Gastrocnemius medialis (tissue), 4 donors: Measurements from ENCODE around the gene RHOF. TPM values are rescaled to one million over a fixed set of nuclear protein-coding genes. Genes with fewer than 3 reads are reported as not detected.

ENCODE experiments used
- ATAC-seq, 2 donors: fragments of 150-250 bp; one replicate each; pipeline ENCODE4 v1.9.1; 2016
- DNase-seq, 2 donors: peaks; one replicate each; pipeline ENCODE4 v3.0.0-alpha.2; 2019
- H3K27ac ChIP-seq, 4 donors: fragments of 200-600 bp; sonication (generic); 1 replicate in 1 of 4; 2 replicates in 3 of 4; pipeline ENCODE4 v1.5.1; 2016 to 2018; ENCODE audit warnings: mild to moderate bottlenecking in 2 of 4, moderate library complexity in 1 of 4
- H3K27me3 ChIP-seq, 3 donors: fragments of 200-600 bp; sonication (generic) in 2 of 3; 1 replicate in 1 of 3; 2 replicates in 2 of 3; pipeline versions ENCODE4 v1.5.1 to v1.6.0; 2016 to 2019; ENCODE audit warnings: mild to moderate bottlenecking in 1 of 3, moderate library complexity in 1 of 3
- H3K36me3 ChIP-seq, 2 donors: fragments of 200-600 bp; sonication (generic) in 1 of 2; one replicate each; pipeline ENCODE4 v1.5.1; 2017 to 2018
- H3K4me1 ChIP-seq, 2 donors: fragments of 200-600 bp; sonication (generic) in 1 of 2; one replicate each; pipeline ENCODE4 v1.5.1; 2016 to 2017; ENCODE audit warnings: mild to moderate bottlenecking in 2 of 2
- H3K4me3 ChIP-seq, 4 donors: fragments of 200-600 bp; sonication (generic) in 3 of 4; 1 replicate in 1 of 4; 2 replicates in 3 of 4; pipeline ENCODE4 v1.5.1; 2016 to 2019; ENCODE audit warnings: mild to moderate bottlenecking in 2 of 4
- H3K9me3 ChIP-seq, 3 donors: fragments of 200-600 bp; sonication (generic) in 2 of 3; 1 replicate in 1 of 3; 2 replicates in 2 of 3; pipeline ENCODE4 v1.5.1; 2016 to 2019
- POLR2A ChIP-seq, 2 donors: fragments of 450-650 bp; IDR thresholded peaks; one replicate each; pipeline ENCODE4 v1.6.1; 2017; ENCODE audit warnings: antibody characterized with exemption in 2 of 2, mild to moderate bottlenecking in 2 of 2, moderate library complexity in 2 of 2
- in situ Hi-C, 4 donors: fragments of 200-750 bp; cut with MboI; loops; one replicate each; pipeline versions ENCODE4 v1.15.0 to v1.8.0; 2017; ENCODE audit warnings: low sequenced_read_pairs in 4 of 4
- intact Hi-C: fragments of 100-400 bp; cut with DNase I; formaldehyde crosslinking; loops from one replicate; pipeline ENCODE4 v1.15.1; 2023; ENCODE audit warnings: low total_unique reads
- total RNA-seq, 4 donors: library from RNA; depleted of rRNA; stranded (reverse); fragments of >200 nt; gene quantifications; one replicate each; pipeline versions ENCODE4 v1.1.0 to v1.2.3, GENCODE V29; 2016
- TF ChIP-seq, protein P1 (sequence below), 5 experiments: fragments of 450-650 bp in 3 of 5; fragments of 200-600 bp in 2 of 5; sonication (generic) in 2 of 5; IDR thresholded peaks in 4 of 5; conservative IDR thresholded peaks in 1 of 5; 1 replicate in 4 of 5; 2 replicates in 1 of 5; pipeline ENCODE4 v1.5.1; 2016 to 2019; ENCODE audit warnings: antibody characterized with exemption in 5 of 5, mild to moderate bottlenecking in 3 of 5, moderate library complexity in 3 of 5

RHOF gene
- total RNA-seq, 4 donors from 2014 or later: 2.9 to 6.8 (median 4.1) TPM

GRCh38 chr12:121751034-121751433, 42.5 kb downstream of the RHOF start:
- no peaks in the 10 kb centered on the region for H3K27me3 ChIP-seq
- in situ Hi-C loops (no loop called here), intact Hi-C loops (no loop called here)
- DNase-seq: no peak
- peaks cover 19 to 23% of the 10 kb centered on the region in 2 donors for H3K4me1 ChIP-seq
- TF ChIP-seq POLR2A (IDR thresholded peaks at IDR 0.05): no peak
- TF ChIP-seq, protein P1, sequence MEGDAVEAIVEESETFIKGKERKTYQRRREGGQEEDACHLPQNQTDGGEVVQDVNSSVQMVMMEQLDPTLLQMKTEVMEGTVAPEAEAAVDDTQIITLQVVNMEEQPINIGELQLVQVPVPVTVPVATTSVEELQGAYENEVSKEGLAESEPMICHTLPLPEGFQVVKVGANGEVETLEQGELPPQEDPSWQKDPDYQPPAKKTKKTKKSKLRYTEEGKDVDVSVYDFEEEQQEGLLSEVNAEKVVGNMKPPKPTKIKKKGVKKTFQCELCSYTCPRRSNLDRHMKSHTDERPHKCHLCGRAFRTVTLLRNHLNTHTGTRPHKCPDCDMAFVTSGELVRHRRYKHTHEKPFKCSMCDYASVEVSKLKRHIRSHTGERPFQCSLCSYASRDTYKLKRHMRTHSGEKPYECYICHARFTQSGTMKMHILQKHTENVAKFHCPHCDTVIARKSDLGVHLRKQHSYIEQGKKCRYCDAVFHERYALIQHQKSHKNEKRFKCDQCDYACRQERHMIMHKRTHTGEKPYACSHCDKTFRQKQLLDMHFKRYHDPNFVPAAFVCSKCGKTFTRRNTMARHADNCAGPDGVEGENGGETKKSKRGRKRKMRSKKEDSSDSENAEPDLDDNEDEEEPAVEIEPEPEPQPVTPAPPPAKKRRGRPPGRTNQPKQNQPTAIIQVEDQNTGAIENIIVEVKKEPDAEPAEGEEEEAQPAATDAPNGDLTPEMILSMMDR (IDR thresholded peaks at IDR 0.05 in 4 of 5, conservative IDR thresholded peaks at IDR 0.05 in 1 of 5): no peak
- H3K36me3 ChIP-seq: peaks cover 0 to 10% of the 10 kb centered on the region in 2 donors
- H3K4me3 ChIP-seq: no peak overlapping the region
- H3K27ac ChIP-seq: no peak overlapping the region
- ATAC-seq: no peak
- H3K9me3 ChIP-seq: no peaks in the 10 kb centered on the region

DNA sequence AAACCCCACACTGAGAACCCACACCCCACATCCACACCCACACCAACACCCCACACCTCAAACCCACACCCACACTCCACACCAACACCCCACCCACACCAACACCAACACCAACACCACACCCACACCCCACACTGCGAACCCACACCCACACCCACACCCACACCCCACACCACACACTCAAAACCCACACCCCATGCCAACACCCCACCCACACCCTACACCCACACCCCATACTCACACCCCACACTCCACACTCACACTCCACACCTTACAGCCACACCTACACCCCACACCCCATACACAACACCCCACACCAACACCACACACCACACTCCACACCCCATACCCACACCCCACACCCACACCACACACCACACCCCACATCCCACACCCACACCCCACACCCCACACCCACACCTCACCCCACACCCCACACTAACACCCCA, 43.0 kb downstream of the RHOF start:
- no peaks in the 10 kb centered on the region for H3K27me3 ChIP-seq
- TF ChIP-seq POLR2A (IDR thresholded peaks at IDR 0.05): no peak
- TF ChIP-seq, protein P1 (IDR thresholded peaks at IDR 0.05 in 4 of 5, conservative IDR thresholded peaks at IDR 0.05 in 1 of 5): no peak
- ATAC-seq: no peak
- H3K4me3 ChIP-seq: no peak overlapping the region
- H3K9me3 ChIP-seq: no peaks in the 10 kb centered on the region
- intact Hi-C loops (no loop called here), in situ Hi-C loops (no loop called here)
- peaks cover 0 to 10% of the 10 kb centered on the region in 2 donors for H3K36me3 ChIP-seq
- peaks cover 19 to 23% of the 10 kb centered on the region in 2 donors for H3K4me1 ChIP-seq
- no peak for DNase-seq
- no peak overlapping the region for H3K27ac ChIP-seq

- intact Hi-C loops: no loop called here
These were observed 44.2 kb downstream of the RHOF start for GRCh38 chr12:121749267-121749666.

GRCh38 chr12:121748571-121749265, 44.8 kb downstream of the RHOF start:
- H3K4me1 ChIP-seq: peaks cover 8 to 12% of the 10 kb centered on the region in 2 donors
- H3K27me3 ChIP-seq: no peaks in the 10 kb centered on the region
- in situ Hi-C loops: no loop called here
- peak overlapping the region in 3 of 4 donors; percentile 51 to 59 (median 52) for H3K27ac ChIP-seq
- no peak overlapping the region for H3K4me3 ChIP-seq
- H3K9me3 ChIP-seq: no peaks in the 10 kb centered on the region
- peaks cover 0 to 10% of the 10 kb centered on the region in 2 donors for H3K36me3 ChIP-seq
- DNase-seq: no peak
- TF ChIP-seq, protein P1 (IDR thresholded peaks at IDR 0.05 in 4 of 5, conservative IDR thresholded peaks at IDR 0.05 in 1 of 5): no peak
- TF ChIP-seq POLR2A (IDR thresholded peaks at IDR 0.05): no peak
- ATAC-seq: peak in 1 of 2 donors; percentile 63
- intact Hi-C loops: no loop called here

More at GRCh38 chr12:121749267-121749666, 44.2 kb downstream of the RHOF start:
- ATAC-seq: peak in 1 of 2 donors; percentile 6
- no peak for DNase-seq
- H3K27ac ChIP-seq: peak overlapping the region in 3 of 4 donors; percentile 51 to 59 (median 52)
- no peak for TF ChIP-seq POLR2A (IDR thresholded peaks at IDR 0.05)
- TF ChIP-seq, protein P1 (IDR thresholded peaks at IDR 0.05 in 4 of 5, conservative IDR thresholded peaks at IDR 0.05 in 1 of 5): no peak
- no peaks in the 10 kb centered on the region for H3K27me3 ChIP-seq
- no peaks in the 10 kb centered on the region for H3K9me3 ChIP-seq
- no peak overlapping the region for H3K4me3 ChIP-seq
- H3K36me3 ChIP-seq: peaks cover 0 to 10% of the 10 kb centered on the region in 2 donors
- H3K4me1 ChIP-seq: peaks cover 14 to 17% of the 10 kb centered on the region in 2 donors
- in situ Hi-C loops: no loop called here
